ENCODE data around the gene MEIS2.

DNA sequence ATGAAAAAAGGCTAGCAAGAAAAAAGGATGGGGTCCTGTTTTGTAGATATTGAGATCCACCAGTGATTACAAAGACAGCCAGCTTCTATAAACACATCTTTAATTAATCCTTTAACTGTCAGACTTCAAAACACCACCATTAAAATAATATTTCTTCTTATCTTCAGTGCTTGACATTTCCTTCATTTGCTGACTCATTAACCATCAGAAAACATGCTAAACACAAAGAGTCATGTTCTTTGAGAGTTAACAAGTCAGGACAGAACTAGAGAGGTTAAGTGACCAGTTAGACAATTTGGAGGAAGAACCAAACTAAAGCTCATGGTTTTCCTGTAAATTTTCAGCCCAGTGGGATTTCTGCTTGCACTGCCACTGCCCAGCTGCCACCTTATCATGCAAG is 111.4 kb downstream of the MEIS2 start:
- TF ChIP-seq, protein P1, sequence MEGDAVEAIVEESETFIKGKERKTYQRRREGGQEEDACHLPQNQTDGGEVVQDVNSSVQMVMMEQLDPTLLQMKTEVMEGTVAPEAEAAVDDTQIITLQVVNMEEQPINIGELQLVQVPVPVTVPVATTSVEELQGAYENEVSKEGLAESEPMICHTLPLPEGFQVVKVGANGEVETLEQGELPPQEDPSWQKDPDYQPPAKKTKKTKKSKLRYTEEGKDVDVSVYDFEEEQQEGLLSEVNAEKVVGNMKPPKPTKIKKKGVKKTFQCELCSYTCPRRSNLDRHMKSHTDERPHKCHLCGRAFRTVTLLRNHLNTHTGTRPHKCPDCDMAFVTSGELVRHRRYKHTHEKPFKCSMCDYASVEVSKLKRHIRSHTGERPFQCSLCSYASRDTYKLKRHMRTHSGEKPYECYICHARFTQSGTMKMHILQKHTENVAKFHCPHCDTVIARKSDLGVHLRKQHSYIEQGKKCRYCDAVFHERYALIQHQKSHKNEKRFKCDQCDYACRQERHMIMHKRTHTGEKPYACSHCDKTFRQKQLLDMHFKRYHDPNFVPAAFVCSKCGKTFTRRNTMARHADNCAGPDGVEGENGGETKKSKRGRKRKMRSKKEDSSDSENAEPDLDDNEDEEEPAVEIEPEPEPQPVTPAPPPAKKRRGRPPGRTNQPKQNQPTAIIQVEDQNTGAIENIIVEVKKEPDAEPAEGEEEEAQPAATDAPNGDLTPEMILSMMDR (IDR thresholded peaks at IDR 0.05; ENCODE audit: insufficient read depth, low read depth, low read length), result no peak
- TF ChIP-seq EZH2 (IDR thresholded peaks at IDR 0.05; ENCODE audit: insufficient read depth, low read length), result no peak

Measured in astrocyte (in vitro differentiated cells and primary cell).